ENCODE data around the gene TUBB3. TPM values are rescaled to one million over a fixed set of nuclear protein-coding genes. Genes with fewer than 3 reads are reported as not detected.

The TUBB3 gene
- total RNA-seq, 1 donor, result 299 TPM

- H3K4me3 ChIP-seq (ENCODE audit: low read depth, low read length), result no peak overlapping the region
- no peak for DNase-seq (ENCODE audit: low read depth)
- no peak for TF ChIP-seq CTCF (IDR thresholded peaks at IDR 0.05; ENCODE audit: insufficient read depth, low read length)
Observed at GRCh38 chr16:89902980-89903379, 20.2 kb upstream of the TUBB3 start.

- H3K4me3 ChIP-seq (ENCODE audit: low read depth, low read length), result no peak overlapping the region
- TF ChIP-seq CTCF (IDR thresholded peaks at IDR 0.05; ENCODE audit: insufficient read depth, low read length), result no peak
- no peak for DNase-seq (ENCODE audit: low read depth)
Observed at GRCh38 chr16:89903908-89904515, 19.1 kb upstream of the TUBB3 start.

GRCh38 chr16:89904606-89905510 is 18.3 kb upstream of the TUBB3 start:
- no peak overlapping the region for H3K4me3 ChIP-seq (ENCODE audit: low read depth, low read length)
- DNase-seq (ENCODE audit: low read depth), result no peak
- no peak for TF ChIP-seq CTCF (IDR thresholded peaks at IDR 0.05; ENCODE audit: insufficient read depth, low read length)

- DNase-seq (ENCODE audit: low read depth), result no peak
- H3K4me3 ChIP-seq (ENCODE audit: low read depth, low read length), result no peak overlapping the region
- no peak for TF ChIP-seq CTCF (IDR thresholded peaks at IDR 0.05; ENCODE audit: insufficient read depth, low read length)
Observed at GRCh38 chr16:89905511-89906139, 17.5 kb upstream of the TUBB3 start.

GRCh38 chr16:89906140-89907025 is 16.8 kb upstream of the TUBB3 start:
- no peak for TF ChIP-seq CTCF (IDR thresholded peaks at IDR 0.05; ENCODE audit: insufficient read depth, low read length)
- DNase-seq (ENCODE audit: low read depth), result no peak
- no peak overlapping the region for H3K4me3 ChIP-seq (ENCODE audit: low read depth, low read length)
